ENCODE results near the gene EXOSC10.
A peak's percentile ranks its signal among the peaks of the same experiment; 100 is the strongest.

EXOSC10 gene

GRCh38 chr1:11059968-11060830 lies 39.5 kb downstream of the EXOSC10 start, which contains the start of gene SRM:
Gene SRM (minus strand): TSS chr1:11060018. CDS start chr1:11059943, 75 bp downstream.
- no peak for TF ChIP-seq CTCF (IDR thresholded peaks at IDR 0.05; ENCODE audit: insufficient read depth, missing control alignments)
- FAIRE-seq: no peak
- peak; percentile 83 for DNase-seq (ENCODE audit: insufficient read length, low spot score)

GRCh38 chr1:11059155-11059967 lies 40.3 kb downstream of the EXOSC10 start:
- TF ChIP-seq CTCF (IDR thresholded peaks at IDR 0.05; ENCODE audit: insufficient read depth, missing control alignments): no peak
- DNase-seq (ENCODE audit: insufficient read length, low spot score): no peak
- no peak for FAIRE-seq

- TF ChIP-seq CTCF (IDR thresholded peaks at IDR 0.05; ENCODE audit: insufficient read depth, missing control alignments): no peak
- no peak for FAIRE-seq
- no peak for DNase-seq (ENCODE audit: insufficient read length, low spot score)
These were observed 41.0 kb downstream of the EXOSC10 start for GRCh38 chr1:11058595-11059154.

GRCh38 chr1:11058026-11058425 lies 41.6 kb downstream of the EXOSC10 start:
- DNase-seq (ENCODE audit: insufficient read length, low spot score) (no peak), FAIRE-seq (no peak)

GRCh38 chr1:11057477-11057876 lies 42.2 kb downstream of the EXOSC10 start:
- FAIRE-seq (no peak), DNase-seq (ENCODE audit: insufficient read length, low spot score) (no peak)
- TF ChIP-seq CTCF (IDR thresholded peaks at IDR 0.05; ENCODE audit: insufficient read depth, missing control alignments): no peak

More at GRCh38 chr1:11058026-11058425, 41.6 kb downstream of the EXOSC10 start:
- TF ChIP-seq CTCF (IDR thresholded peaks at IDR 0.05; ENCODE audit: insufficient read depth, missing control alignments): no peak

- FAIRE-seq (no peak), DNase-seq (ENCODE audit: insufficient read length, low spot score) (no peak)
- no peak for TF ChIP-seq CTCF (IDR thresholded peaks at IDR 0.05; ENCODE audit: insufficient read depth, missing control alignments)
These were observed 43.2 kb downstream of the EXOSC10 start for GRCh38 chr1:11056504-11056903.

Data from D721Med (cell line).